ENCODE measurements around the gene NOS2.

- TF ChIP-seq CTCF (IDR thresholded peaks at IDR 0.05) (peak in 2 of 6 experiments; percentile 17 to 24), EP300 (IDR thresholded peaks at IDR 0.05) (no peak)
These were observed 52.6 kb downstream of the NOS2 start for GRCh38 chr17:27747462-27748359.

Data from upper lobe of left lung (tissue), 4 donors.